CD1c-positive myeloid dendritic cell (primary cell): ENCODE results near the gene EXTL1.

Experiments used
- DNase-seq: peaks from one replicate; pipeline ENCODE4 v3.0.0-alpha.2; 2016; ENCODE audit errors: extremely low spot score

Gene EXTL1

DNA sequence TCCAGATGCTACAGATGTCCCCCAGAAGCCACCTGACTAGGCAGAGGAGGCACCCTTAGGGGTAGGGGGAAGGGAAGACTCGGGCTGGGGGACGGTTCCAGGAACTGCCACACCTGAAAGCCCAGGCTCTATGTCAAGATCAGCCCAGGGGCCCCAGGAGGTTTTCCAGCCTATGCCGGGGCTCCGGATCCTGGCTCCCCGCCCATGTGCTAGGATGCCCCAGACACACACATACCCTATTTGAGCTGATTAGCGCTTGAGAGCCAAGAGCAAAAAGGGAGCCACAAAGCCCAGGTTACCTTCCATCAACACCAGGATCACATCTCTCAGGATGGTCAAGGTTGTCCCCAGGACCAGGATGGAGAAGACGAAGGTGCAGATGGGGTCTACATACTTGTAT is 19.8 kb downstream of the EXTL1 start:
- no peak for DNase-seq

DNA sequence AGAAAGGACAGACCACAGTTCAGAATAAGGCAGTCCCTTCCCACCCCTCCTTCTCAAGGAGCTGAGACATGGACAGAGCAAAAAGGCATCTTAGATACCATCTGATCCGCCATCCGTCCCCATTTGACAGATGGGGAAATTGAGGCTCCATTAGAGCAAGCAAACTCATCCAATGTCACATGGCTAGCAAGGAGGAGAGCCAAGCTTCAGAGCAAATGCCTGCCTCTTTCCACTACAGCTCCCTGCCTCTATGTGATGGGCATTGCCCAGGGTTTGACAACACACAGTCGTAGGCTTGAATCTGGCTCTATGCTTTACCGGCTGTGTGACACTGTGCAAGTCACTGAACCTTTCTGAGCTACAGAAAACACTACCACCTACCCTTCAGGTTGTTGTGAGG is 20.4 kb downstream of the EXTL1 start:
- no peak for DNase-seq

DNA sequence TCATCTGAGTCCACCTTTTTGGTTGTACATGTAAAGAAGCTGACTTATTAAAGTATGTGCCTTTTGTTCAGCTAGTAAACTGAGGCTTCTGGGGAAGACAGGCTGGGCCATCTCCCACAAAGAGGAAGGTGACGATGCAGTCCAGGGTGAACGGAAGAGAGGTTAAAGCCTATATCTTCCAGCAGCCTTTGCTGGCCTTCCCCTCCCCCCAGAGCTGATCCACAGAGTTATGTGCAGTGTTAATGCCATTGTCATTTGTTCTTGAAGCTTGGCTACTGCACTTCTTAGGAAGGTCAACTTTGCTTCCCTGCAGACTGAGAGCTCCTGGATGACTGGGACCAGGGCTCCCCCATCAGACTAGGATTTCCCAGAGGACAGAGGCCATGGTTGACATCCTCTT is 22.2 kb downstream of the EXTL1 start:
- no peak for DNase-seq

DNA sequence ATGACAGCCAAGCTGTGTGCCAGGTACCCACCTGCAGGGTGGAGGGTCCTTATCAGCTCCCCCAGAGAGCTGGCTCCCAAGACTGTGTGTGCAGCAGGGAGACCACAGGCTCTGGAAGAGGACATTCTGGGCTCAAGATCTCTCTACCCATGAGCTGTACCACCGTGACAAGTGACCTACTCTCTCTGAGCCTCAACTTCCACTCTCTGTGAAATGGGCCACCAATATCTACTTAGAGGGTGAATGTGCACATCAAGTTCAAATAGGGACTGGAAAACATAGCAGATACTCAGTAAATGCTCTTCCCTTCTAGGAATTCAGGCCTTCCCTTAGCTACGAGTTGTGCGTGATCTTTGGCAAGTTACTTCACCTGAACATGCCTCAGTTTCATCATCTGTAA is 22.8 kb downstream of the EXTL1 start:
- no peak for DNase-seq

DNA sequence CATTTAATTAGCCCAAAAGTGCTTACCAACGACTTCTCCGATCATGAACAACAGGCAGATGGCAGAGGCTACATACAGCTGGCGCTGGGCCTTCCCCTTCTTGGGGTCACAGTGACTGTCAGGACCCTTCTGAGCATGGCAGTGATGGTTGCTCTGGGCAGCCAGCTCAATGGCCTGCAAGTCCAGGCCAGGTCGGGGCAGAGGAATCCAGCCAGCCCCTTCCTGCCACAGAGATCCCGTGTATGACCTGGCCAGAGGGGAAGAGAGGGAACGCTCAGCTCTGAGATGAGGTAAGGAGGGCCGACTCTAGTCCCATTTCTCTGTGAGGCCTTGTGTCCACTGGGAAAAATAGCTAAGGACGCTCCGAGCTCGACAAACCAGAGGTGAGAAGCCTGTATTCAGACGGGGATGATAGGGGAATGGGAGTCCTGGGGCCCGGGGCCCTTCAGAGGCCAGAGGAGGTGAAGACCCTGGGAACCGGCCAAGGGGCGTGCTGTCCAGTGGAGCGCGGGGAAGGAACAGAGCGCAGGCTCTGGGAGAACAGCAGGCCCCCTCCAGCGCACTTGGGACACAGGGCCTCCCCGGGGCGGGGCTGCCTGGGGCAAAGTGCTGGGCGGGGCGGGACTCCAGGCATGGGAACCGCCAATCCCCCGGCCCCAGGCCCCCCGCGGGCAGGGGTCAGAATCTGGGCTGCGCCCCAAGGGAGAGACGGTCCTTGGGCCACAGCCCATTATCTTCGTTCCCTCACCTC is 23.6 kb downstream of the EXTL1 start:
- DNase-seq, result no peak

DNA sequence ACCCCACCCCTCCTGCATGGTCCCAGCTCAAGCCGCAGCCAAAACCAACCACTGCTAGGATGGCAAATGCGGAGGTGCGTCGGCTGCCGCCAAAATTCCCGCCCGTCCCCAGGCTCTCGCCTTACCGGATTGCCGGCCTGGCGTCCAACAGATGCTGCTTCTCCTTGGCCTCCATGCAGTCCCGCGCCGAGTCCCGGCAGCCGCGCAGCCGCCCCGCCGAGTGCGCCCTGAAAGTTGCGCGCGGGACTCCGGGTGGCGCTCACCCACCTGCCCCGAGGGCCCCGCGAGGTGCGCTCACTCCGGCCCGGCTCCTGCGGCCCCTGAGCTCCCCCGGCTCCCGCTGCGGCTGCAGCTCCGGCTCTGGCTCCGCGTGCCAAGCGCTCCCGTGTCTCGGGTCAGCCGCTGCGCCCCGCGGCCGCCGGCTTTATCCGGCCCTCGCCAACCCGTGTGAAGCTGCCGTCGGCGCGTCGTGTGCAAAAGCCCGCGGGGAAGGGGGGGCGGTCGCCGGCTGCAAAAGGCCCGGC is 24.2 kb downstream of the EXTL1 start, which contains the start of gene SLC30A2:
Gene SLC30A2, minus strand, starts transcription at position 397 of the 524 bp plus-strand sequence. Its CDS starts 222 bp downstream, at position 175.
- no peak for DNase-seq

DNA sequence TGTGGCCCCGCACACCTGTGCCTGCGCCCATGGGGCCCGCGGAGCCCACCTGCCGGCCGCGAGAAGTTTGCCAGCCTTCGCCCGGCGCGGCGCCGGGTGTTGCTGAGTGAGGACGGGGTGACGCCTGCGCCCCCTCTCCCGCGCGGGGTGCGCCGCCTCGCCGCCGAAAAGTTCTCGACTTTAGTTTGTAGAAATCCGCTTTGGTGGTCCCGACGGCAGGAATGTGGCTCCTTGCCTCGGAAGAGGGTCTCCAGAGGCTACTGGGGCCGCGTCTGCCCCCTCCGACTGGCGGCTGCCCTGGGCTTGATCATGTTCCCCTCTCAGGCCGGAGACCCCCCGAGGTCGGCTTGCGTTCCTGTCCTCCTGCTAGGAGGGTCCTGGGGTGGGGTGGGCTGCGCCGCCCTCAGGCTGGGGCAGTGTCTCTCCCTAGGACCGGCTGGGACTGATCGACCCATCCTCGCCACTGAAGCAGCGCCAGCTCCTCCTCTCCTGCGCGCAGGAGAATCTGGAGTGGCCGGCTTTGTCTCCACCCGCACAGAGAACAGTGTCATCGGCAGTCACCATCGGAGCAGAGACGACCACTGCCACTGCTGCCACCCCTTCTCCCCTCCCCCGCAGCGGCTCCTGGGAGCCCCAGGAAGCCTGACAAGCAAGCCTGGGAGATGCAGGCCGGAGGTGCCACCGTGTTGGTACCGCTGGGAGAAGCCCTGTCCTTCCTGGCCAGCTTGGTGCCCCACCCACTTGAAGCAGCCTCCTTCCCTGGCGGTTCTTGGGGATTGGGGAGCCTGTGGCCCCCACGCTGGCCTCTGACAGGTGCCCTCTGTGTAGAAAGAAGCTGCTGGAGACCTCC is 24.9 kb downstream of the EXTL1 start:
- no peak for DNase-seq

DNA sequence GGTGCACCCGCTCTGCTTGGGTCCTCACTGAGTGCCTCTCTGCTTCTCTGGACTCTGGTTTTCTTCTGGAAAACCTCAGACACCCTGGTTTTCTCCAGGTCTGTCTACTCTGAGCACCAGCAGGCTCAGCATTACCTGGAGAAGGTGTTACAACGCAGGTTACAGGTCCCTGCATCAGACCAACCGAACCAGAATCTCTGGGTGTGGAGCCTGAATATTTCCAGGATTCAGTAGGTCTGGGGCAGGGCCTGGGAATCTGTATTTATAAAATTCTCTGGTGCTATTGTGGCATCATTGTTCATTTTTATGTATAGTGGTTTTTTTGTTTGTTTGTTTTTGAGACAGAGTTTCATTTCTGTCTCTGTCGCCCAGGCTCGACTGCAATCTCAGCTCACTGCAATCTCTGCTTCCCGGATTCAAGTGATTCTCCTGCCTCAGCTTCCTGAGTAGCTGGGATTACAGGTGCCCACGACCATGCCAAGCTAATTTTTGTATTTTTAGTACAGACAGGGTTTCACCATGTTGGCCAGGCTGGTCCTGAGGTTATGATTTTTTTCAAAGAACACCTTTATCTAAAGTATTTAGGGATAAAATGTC is 25.8 kb downstream of the EXTL1 start:
- no peak for DNase-seq

DNA sequence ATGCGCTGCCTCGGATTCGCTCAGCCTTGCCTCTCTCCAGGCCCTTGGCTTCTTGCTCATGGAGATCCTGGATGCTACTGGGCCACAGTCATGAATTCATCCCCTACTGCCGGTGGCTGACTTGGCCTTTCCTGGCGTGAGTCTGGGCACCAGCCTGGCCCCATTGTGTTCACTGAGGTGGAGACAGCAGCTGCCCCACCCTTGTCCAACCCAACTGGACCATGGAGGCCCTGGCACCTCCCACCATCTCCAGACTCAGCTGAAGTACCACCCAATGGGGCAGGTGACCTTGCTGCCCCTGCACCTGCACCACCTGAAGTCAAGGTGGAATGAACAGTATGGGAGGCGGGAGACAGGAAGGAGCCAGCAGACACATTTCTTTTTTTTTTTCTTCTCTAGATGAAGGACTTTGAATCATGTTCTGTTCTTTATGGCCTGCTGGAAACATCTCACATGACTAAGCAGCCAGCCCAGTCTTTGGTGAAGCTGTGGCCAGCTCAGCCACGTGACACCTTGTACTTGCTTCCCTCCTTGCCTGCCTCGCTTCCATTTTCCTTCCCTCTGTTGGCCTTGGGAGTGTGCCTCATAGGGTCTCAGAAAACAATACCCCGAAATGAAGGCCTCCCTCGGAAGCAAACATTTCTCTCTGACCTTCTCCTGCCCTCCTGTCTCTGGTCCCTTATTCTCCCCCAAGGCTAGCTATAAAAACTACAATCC is 28.1 kb downstream of the EXTL1 start:
- no peak for DNase-seq

DNA sequence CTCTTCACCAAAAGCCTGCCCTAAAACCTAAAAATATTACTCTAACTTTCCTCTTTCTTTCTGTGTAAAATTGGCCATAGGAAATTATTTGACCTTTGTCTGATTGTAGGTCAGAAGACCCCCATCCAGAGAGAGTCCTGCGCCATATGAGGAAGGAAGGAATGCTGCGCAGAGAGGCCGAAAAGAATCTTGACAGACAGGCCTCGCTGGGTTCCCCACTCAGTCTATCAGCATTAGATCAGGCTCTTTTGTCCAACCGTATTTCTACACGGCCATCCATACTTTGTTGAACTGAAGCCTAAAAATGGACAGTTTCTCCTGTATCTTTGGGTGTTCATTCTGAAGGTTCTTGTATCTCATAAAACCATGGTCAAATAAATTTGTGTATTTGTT is 28.7 kb downstream of the EXTL1 start:
- DNase-seq, result no peak

DNA sequence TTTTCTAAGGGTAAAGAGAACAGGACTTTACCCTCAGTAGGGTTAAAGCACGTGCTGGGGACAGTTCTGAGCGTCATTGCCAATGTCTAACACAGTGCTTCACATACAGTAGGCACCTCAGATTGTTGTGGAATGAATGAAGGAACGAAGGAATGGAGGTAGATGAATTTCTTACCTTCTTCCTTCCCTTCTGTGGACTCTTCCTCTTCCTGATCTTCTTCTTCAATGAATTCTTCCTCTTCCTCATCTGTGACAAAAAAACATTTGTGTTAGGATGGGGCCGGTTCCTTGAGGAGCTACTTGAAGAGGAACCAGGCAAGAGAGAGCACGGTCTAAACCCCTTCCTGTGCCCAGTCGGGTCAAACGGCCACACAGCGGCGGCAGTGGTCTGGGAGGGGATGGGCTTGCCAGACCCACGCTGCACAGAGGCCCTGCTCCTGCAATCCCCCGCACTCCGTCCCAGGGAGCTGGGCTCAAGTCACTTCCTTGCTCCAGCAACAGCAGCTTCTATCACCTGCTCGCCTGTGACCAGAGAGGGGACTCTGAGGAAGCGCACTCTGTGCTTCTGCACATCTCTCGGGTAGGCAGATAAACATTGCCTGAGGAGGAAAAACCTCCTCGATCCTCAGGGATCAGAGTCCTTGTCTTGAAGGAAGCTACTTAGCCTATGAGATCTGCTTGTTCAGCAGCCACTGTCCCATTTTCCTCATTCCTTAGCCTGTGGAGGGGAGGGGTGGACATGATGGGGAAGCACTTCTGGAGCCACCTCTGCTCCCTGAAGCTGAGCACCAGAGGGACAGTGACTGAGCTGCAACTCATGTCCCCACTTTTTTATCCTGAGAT is 32.4 kb downstream of the EXTL1 start:
- peak; percentile 13 for DNase-seq

DNA sequence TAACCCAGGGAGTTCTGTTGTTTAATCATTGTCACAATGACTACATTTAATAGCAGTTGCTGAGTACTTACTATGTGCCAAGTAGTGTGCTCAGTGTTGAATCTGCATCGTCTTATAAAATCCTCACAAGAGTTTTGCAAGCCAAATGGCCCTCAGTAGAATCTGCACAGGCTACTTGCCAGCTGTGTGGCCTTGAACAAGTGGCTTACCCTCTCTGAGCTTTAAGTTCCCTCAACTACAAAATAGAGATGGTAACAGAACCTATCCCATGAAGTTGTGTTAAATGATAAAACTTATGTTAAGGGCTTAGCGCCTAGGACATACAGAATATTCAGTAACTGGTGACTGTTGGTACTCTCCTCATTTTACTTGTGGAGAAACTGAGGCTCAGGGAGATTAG is 33.5 kb downstream of the EXTL1 start:
- no peak for DNase-seq

DNA sequence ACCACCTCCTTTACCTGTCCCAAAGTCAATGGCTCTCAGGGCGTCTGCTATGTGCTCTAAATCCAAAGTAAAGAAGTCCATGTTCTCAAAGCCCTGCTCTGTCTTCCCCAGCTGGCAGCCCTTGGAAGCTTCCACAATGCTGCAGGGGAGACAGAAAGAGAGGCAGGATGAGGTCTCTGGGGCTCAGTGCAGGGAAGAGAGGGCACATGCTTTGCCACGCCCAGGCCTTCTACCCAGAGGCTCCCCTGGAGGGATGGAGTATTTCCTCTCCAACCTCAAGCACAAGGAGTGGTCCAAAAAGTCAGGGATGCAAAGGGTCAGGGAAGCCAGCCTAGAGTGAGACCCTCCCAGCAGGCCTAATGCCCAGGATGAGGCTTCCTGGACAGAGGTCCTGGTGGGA is 35.6 kb downstream of the EXTL1 start:
- no peak for DNase-seq

DNA sequence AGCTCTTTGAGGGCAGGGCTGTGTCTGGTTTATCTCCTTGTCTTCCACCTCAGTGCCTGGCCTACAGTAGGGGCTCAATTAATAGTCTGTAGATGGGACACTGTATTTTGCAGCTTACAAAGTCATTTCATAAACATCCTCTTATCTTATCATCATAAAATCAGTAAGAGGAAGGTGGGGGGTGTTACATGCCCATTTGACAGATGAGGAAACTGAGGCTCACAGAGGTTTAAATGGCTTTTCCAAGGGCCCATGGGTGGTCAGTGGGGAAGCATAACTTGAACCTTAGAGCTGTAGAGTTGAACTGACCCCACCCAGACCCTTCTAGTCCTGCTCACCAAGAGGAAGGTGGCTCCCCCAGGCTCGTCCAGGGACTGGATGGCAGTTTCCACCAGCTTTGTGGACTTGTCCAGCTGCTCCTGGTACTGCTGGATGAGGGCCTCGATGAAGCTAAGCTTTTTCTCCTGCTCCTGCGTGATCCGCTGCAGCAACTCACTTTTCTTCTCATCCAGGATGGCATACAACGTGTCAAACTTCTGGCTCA is 36.5 kb downstream of the EXTL1 start:
- no peak for DNase-seq

DNA sequence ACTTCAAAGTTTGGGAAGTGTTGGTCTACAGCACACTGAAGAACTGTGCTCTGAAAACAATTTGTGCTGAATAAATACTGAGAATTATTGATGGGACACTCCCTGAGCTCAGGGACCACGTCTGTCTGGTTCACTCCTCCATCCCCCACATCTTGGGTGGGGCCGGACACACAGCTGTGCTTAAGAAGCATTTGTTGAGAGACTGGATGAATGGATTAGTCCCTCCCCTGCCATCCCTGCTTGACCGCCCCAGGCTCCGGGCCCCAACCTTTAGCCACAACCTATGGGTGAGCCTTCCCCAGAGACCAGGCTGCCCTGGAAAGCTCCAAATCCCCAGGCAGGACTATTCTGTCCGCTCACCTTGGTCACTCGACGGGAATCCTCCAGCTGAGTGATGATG is 38.3 kb downstream of the EXTL1 start:
- no peak for DNase-seq

DNA sequence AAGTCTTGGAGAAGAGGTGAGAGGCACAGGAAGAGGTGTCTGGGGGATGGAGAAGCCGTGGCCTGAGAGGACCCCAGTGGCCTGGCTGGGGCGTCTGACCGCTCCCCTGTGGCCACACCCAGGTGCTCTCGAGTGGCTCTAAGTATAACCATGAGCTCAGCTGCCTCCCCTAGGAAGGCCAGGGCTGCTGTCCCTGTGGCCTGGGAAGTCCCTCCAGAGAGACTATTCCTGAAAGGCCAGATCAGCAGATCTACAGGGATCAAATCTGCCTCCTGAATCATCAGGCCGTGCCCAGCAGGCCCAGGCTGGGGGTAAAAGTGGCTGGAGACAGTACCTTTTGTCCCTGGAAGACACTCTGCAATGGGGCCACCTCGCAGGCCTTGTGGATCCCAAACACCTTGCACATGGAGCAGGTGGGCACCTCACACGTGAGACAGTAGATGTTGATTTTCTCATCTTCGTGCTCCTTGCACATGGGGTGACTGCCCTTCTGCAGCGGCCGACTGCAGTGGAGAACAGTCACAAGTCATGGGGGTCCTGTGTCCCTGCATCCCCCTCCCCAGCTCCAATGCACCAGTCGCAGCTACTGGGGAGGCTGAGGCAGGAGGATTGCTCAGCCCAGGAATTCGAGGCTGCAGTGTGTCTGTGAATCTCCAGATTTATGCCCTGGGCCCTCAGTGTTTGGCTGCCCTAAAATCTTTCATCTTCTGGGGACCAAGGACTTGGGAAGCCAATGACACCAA is 39.4 kb downstream of the EXTL1 start:
- no peak for DNase-seq

DNA sequence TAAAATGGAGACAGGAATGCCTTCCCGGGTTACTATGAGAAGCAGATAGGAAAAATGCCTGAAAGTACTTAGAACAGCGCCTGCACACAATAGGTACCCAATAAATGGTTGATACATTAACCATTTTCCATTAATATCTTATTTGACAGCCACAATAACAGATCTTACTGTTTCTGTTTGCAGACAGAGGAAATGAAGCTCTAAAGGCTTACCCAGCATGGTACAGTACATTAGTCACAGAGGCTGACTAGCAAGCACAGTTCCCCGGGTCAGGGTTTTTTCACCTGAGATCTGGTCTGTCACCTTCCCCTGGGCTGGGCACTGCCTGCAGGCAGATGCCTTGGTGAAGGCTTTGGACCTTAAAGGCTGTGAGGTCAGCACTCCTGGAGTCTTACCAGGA is 43.0 kb downstream of the EXTL1 start:
- no peak for DNase-seq

DNA sequence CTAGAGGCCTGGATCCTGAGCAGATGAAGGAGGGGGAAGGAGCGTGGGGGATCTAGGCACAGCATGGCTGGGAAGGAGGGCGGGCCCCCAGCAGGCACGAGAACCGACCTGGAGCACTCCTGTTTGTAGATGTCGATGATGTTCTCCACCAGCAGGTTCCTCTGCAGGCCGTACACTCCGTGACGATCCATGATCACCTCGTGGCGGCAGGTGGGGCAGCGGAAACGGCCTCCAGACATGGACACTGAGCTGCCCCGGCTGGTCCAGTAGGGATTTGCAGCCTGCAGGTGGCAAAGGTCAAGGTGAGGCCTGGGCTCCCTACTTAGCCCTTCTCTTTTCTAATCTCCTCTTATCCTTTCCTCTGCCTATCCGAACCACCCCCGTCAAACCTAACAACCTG is 44.6 kb downstream of the EXTL1 start:
- no peak for DNase-seq

DNA sequence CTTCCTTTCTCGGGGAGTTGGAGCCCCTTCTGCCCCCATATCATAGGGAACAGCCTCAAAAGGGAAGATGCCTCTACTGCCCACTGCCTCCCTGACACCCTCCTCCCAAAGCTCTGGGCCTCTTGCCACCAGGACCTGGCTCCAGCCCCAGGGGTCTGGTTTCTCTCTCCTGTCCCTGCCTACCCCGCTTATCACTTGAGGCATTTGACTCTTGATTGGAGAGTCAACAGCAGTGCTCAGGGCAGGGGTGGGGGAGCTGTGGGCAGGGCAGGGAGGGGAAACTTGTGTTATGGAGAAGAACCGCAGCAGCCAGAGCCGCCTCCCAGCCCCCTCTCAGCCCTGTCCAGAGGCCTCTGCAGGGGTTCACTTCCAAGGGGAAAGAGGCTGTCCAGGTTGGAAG is 45.3 kb downstream of the EXTL1 start:
- DNase-seq, result no peak

DNA sequence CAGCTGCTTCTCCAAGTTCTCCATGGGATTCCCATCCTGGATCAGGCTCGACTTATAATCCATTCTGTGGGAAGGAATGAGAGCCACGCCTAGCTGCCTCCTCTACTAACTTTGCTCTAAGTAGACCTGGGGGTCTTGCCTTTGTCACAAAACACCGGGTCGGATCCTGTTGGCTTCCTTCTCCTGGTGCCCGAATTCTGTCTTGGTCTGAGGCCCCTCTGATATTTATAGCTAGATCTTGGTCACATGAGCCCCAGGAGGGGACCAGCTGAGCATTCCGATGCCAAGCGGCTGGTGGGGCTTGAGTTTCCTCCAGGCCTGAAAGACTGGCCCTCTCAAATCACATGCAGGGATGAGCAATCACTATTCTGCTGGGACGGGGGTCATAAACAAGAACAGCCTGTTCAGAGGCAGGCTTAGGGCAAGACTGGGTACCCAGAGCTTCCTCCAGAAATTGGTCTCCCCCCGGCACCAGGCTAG is 45.9 kb downstream of the EXTL1 start, which contains the start of gene TRIM63:
Gene TRIM63, minus strand, starts transcription at position 199 of the 480 bp plus-strand sequence. Its CDS starts 136 bp downstream, at position 63.
- DNase-seq, result no peak
